ENCODE data around the gene IL36G.
A peak's percentile ranks its signal among the peaks of the same experiment; 100 is the strongest.

IL36G gene

GRCh38 chr2:113024764-113025163 is 47.0 kb downstream of the IL36G start:
- DNase-seq: no peak

- DNase-seq: no peak
Measured at GRCh38 chr2:113025737-113026136, 47.9 kb downstream of the IL36G start.

- DNase-seq: no peak
Measured at GRCh38 chr2:113027691-113028090, 49.9 kb downstream of the IL36G start.

- peak in 1 of 2 experiments; percentile 8 for DNase-seq
Measured at GRCh38 chr2:113028112-113028511, 50.3 kb downstream of the IL36G start.

GRCh38 chr2:113032737-113033136 is 54.9 kb downstream of the IL36G start:
- DNase-seq: no peak

GRCh38 chr2:113034016-113034415 is 56.2 kb downstream of the IL36G start:
- DNase-seq: no peak
